ENCODE results near the gene DUSP19. TPM values are rescaled to one million over a fixed set of nuclear protein-coding genes. Genes with fewer than 3 reads are reported as not detected.

Gene DUSP19
- 1.4 and 3.3 TPM in 2 replicates for total RNA-seq

GRCh38 chr2:183078464-183079138, at the start of gene DUSP19:
Gene DUSP19, plus strand, starts transcription at chr2:183078747. Its CDS starts 187 bp downstream, at chr2:183078934.

GRCh38 chr2:183038341-183039300, 39.9 kb upstream of the DUSP19 start, which contains the start of gene NCKAP1:
Gene NCKAP1, minus strand, starts transcription at chr2:183038457. Its CDS starts 358 bp downstream, at chr2:183038099.

GRCh38 chr2:183124222-183124956, 45.8 kb downstream of the DUSP19 start, which contains the start of gene NUP35:
Gene NUP35, plus strand, starts transcription at chr2:183124443. Its CDS starts 15 bp downstream, at chr2:183124458.

Other genes starting within 250 kb of the DUSP19 start
- gene FRZB, start 212.1 kb upstream of the DUSP19 start, total RNA-seq, result 0.52 and 0.64 TPM in 2 replicates
- gene NCKAP1, start 40.3 kb upstream of the DUSP19 start, total RNA-seq, result 63.2 and 101 TPM in 2 replicates
- 4.6 and 13.1 TPM in 2 replicates for gene NUP35, start 45.7 kb downstream of the DUSP19 start, total RNA-seq